Renal cortex interstitium (tissue), 3 donors: ENCODE data around the gene PRAC1. TPM values are rescaled to one million over a fixed set of nuclear protein-coding genes. Genes with fewer than 3 reads are reported as not detected.

ENCODE experiments used
- polyA plus RNA-seq, 3 donors: library from polyadenylated mRNA; unstranded; fragments of 120-200 nt; gene quantifications; one replicate each; pipeline ENCODE4 v1.2.1, GENCODE V29; 2013; ENCODE audit not compliant: insufficient read length in 3 of 3

Gene PRAC1
- polyA plus RNA-seq, 3 donors, result not detected

Other genes with a start within 250 kb of the PRAC1 start
- under 1 TPM; 0.19 to 0.91 (median 0.27) TPM for gene HOXB1, start 191.5 kb downstream of the PRAC1 start, polyA plus RNA-seq
- 10 to 100 TPM; 42.7 to 52.5 (median 49.0) TPM for gene HOXB2, start 177.4 kb downstream of the PRAC1 start, polyA plus RNA-seq
- 10 to 100 TPM; 12.3 to 26.4 (median 15.6) TPM for gene HOXB4, start 144.2 kb downstream of the PRAC1 start, polyA plus RNA-seq
- 100 to 1,000 TPM; 153 to 258 (median 169) TPM for gene HOXB3, start 132.3 kb downstream of the PRAC1 start, polyA plus RNA-seq
- gene HOXB5, start 128.7 kb downstream of the PRAC1 start, polyA plus RNA-seq, result 10 to 100 TPM; 30.0 to 58.2 (median 39.7) TPM
- gene HOXB6, start 117.5 kb downstream of the PRAC1 start, polyA plus RNA-seq, result 100 to 1,000 TPM in 2 of 3 donors, 10 to 100 TPM in 1; 78.6 to 173 (median 115) TPM
- gene HOXB7, start 111.5 kb downstream of the PRAC1 start, polyA plus RNA-seq, result 10 to 100 TPM; 48.5 to 52.0 (median 48.5) TPM
- gene HOXB8, start 107.2 kb downstream of the PRAC1 start, polyA plus RNA-seq, result 10 to 100 TPM; 46.1 to 68.4 (median 55.6) TPM
- 10 to 100 TPM; 68.7 to 88.7 (median 72.5) TPM for gene HOXB9, start 96.2 kb downstream of the PRAC1 start, polyA plus RNA-seq
- gene PRAC2, start 667 bp upstream of the PRAC1 start, polyA plus RNA-seq, result not detected
- gene HOXB13, start 6.2 kb upstream of the PRAC1 start, polyA plus RNA-seq, result not detected
- gene TTLL6, start 94.7 kb upstream of the PRAC1 start, polyA plus RNA-seq, result under 1 TPM; 0.44 to 0.54 (median 0.52) TPM
- gene CALCOCO2, start 108.5 kb upstream of the PRAC1 start, polyA plus RNA-seq, result 10 to 100 TPM; 71.9 to 83.7 (median 81.1) TPM
- gene ATP5MC1, start 170.3 kb upstream of the PRAC1 start, polyA plus RNA-seq, result 100 to 1,000 TPM; 138 to 156 (median 145) TPM
- gene UBE2Z, start 185.9 kb upstream of the PRAC1 start, polyA plus RNA-seq, result 100 to 1,000 TPM in 1 of 3 donors, 10 to 100 TPM in 2; 95.4 to 103 (median 98.8) TPM
- gene SNF8, start 222.3 kb upstream of the PRAC1 start, polyA plus RNA-seq, result 100 to 1,000 TPM; 103 to 112 (median 108) TPM
- not detected for gene GIP, start 246.1 kb upstream of the PRAC1 start, polyA plus RNA-seq